Mesenchymal stem cell (in vitro differentiated cells and primary cell): ENCODE data around the gene CHMP1A.
A peak's percentile ranks its signal among the peaks of the same experiment; 100 is the strongest.
"Not testable (repeated sequence)": the region's sequence is repeated elsewhere in the genome, so short reads cannot be mapped to it uniquely, and the experiment has no call there.

Source experiments
- DNase-seq: peaks from one replicate; pipeline ENCODE4 v3.0.0-alpha.2; 2013
- H2AFZ ChIP-seq: one replicate; pipeline ENCODE4 v1.6.1; 2013; ENCODE audit warnings: low read depth, mild to moderate bottlenecking, control low read depth, inconsistent platforms, low read length, moderate library complexity
- H2AK5ac ChIP-seq: 2 replicates; pipeline ENCODE4 v1.6.1; 2013; ENCODE audit warnings: low read length, moderate library complexity, mild to moderate bottlenecking, inconsistent platforms; ENCODE audit not compliant: severe bottlenecking
- H2BK120ac ChIP-seq: one replicate; pipeline ENCODE4 v1.6.1; 2013; ENCODE audit warnings: low read depth, mild to moderate bottlenecking, inconsistent platforms, low read length, moderate library complexity
- H2BK12ac ChIP-seq, 2 experiments: one replicate each; pipeline ENCODE4 v1.6.1; 2013; ENCODE audit warnings: inconsistent platforms in 2 of 2, low read length in 2 of 2, mild to moderate bottlenecking in 2 of 2, moderate library complexity in 2 of 2, control low read depth in 1 of 2
- H2BK15ac ChIP-seq: one replicate; pipeline ENCODE4 v1.6.1; 2013; ENCODE audit warnings: mild to moderate bottlenecking, low read depth, inconsistent platforms; ENCODE audit not compliant: poor library complexity, severe bottlenecking
- H2BK5ac ChIP-seq: 2 replicates; pipeline ENCODE4 v1.6.1; 2013; ENCODE audit warnings: low read depth, mild to moderate bottlenecking, low read length, control low read depth, inconsistent platforms; ENCODE audit not compliant: poor library complexity, severe bottlenecking
- H3K14ac ChIP-seq, 2 experiments: one replicate each; pipeline ENCODE4 v1.6.1; 2013; ENCODE audit warnings: inconsistent platforms in 2 of 2, low read length in 2 of 2, control low read depth in 1 of 2, mild to moderate bottlenecking in 1 of 2, moderate library complexity in 1 of 2
- H3K18ac ChIP-seq, 2 experiments: one replicate each; pipeline ENCODE4 v1.6.1; 2013; ENCODE audit warnings: inconsistent platforms in 2 of 2, low read length in 2 of 2, control low read depth in 1 of 2, low read depth in 1 of 2, mild to moderate bottlenecking in 1 of 2
- H3K23ac ChIP-seq, 2 experiments: one replicate each; pipeline ENCODE4 v1.6.1; 2013; ENCODE audit warnings: inconsistent platforms in 2 of 2, low read length in 2 of 2, mild to moderate bottlenecking in 2 of 2, moderate library complexity in 2 of 2, control low read depth in 1 of 2
- H3K27ac ChIP-seq: 2 replicates; pipeline ENCODE4 v1.5.1; 2013; ENCODE audit warnings: mild to moderate bottlenecking, moderate library complexity, low read length, control low read depth, inconsistent platforms; ENCODE audit not compliant: poor library complexity, severe bottlenecking
- H3K27me3 ChIP-seq, 2 experiments: 2 replicates each; pipeline versions ENCODE4 v1.6.1 to v1.7.0; 2013; ENCODE audit warnings: low read length in 2 of 2, mild to moderate bottlenecking in 2 of 2, moderate library complexity in 2 of 2, control low read depth in 1 of 2, inconsistent platforms in 1 of 2; ENCODE audit not compliant: control insufficient read depth in 1 of 2, insufficient read depth in 1 of 2
- H3K36me3 ChIP-seq, 2 experiments: 2 replicates each; pipeline versions ENCODE4 v1.6.1 to v1.7.0; 2013; ENCODE audit warnings: low read length in 2 of 2, control low read depth in 1 of 2, inconsistent platforms in 1 of 2, low read depth in 1 of 2, mild to moderate bottlenecking in 1 of 2; ENCODE audit not compliant: insufficient read depth in 2 of 2, control insufficient read depth in 1 of 2
- H3K4ac ChIP-seq, 2 experiments: one replicate each; pipeline ENCODE4 v1.6.1; 2013; ENCODE audit warnings: inconsistent platforms in 2 of 2, low read length in 2 of 2, mild to moderate bottlenecking in 2 of 2, moderate library complexity in 2 of 2, control low read depth in 1 of 2, low read depth in 1 of 2
- H3K4me1 ChIP-seq: 2 replicates; pipeline ENCODE4 v1.6.1; 2013; ENCODE audit warnings: low read depth, low read length, control low read depth; ENCODE audit not compliant: control insufficient read depth, insufficient read depth
- H3K4me2 ChIP-seq: 2 replicates; pipeline ENCODE4 v1.6.1; 2013; ENCODE audit warnings: low read length, mild to moderate bottlenecking, inconsistent platforms; ENCODE audit not compliant: poor library complexity, severe bottlenecking
- H3K4me3 ChIP-seq, 2 experiments: 2 replicates each; pipeline versions ENCODE4 v1.5.1 to v1.7.0; 2013; ENCODE audit warnings: low read length in 2 of 2, mild to moderate bottlenecking in 2 of 2, control low read depth in 1 of 2, low read depth in 1 of 2; ENCODE audit not compliant: insufficient read depth in 1 of 2
- H3K79me1 ChIP-seq: replicated peaks from 2 replicates; pipeline ENCODE4 v1.6.1; 2013; ENCODE audit warnings: mild to moderate bottlenecking, control low read depth, low read length, inconsistent platforms; ENCODE audit not compliant: poor library complexity, severe bottlenecking
- H3K9ac ChIP-seq: 2 replicates; pipeline ENCODE4 v1.7.0; 2013; ENCODE audit warnings: mild to moderate bottlenecking, low read length, moderate library complexity
- H3K9me3 ChIP-seq: 2 replicates; pipeline ENCODE4 v1.7.0; 2013; ENCODE audit warnings: mild to moderate bottlenecking, low read length; ENCODE audit not compliant: control insufficient read depth
- H4K8ac ChIP-seq: one replicate; pipeline ENCODE4 v1.6.1; 2013; ENCODE audit warnings: inconsistent platforms, mild to moderate bottlenecking, low read length, moderate library complexity
- H4K91ac ChIP-seq: one replicate; pipeline ENCODE4 v1.6.1; 2013; ENCODE audit warnings: mild to moderate bottlenecking, low read length, inconsistent platforms
- WGBS: methylation state at CpG from one replicate; pipeline ENCODE4 v1.1.7; 2013; ENCODE audit warnings: mixed read lengths; 5-methylcytosine and 5-hydroxymethylcytosine counted together

Gene CHMP1A

DNA sequence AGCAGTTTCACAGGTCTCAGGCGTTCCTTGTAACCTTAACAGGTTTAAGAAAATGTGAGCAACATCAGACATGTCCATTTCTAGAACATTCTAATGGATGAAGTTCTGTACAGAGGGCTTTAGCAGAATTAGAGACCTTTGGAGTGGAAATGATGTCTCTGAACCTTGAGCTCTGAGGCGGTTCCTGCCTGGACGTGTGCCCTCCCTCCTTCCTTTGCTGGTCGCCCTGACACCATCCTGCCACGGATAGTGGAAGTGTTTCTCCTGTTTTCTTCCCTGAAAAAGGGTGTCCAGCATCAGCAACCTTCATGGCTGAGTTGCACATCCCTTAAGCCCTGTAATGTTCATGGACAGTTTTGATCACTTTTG, 11.3 kb upstream of the CHMP1A start:
- Histone ChIP-seq H3K4me1 (peaks cover 11% of the 10 kb centered on the region), H3K4me2 (no peak overlapping the region), H3K14ac (no peak overlapping the region), H4K91ac (no peak overlapping the region), H3K4me3 (no peak overlapping the region), H4K8ac (no peak overlapping the region), H2BK120ac (no peak overlapping the region), H3K4ac (no peak overlapping the region), H2AK5ac (no peak overlapping the region), H3K9me3 (no peaks in the 10 kb centered on the region), H2BK15ac (no peak overlapping the region), H3K18ac (no peak overlapping the region), H3K27ac (no peak overlapping the region), H3K9ac (no peak overlapping the region), H2AFZ (no peak overlapping the region), H3K36me3 (peaks cover 8 to 29% of the 10 kb centered on the region in 2 experiments), H2BK12ac (no peak overlapping the region), H3K27me3 (no peaks in the 10 kb centered on the region), H3K23ac (no peak overlapping the region), H2BK5ac (no peak overlapping the region), H3K79me1 (peaks cover 3% of the 10 kb centered on the region)
- WGBS, result 99% methylated on average over 4 of the region's 5 CpGs
- no peak for DNase-seq

DNA sequence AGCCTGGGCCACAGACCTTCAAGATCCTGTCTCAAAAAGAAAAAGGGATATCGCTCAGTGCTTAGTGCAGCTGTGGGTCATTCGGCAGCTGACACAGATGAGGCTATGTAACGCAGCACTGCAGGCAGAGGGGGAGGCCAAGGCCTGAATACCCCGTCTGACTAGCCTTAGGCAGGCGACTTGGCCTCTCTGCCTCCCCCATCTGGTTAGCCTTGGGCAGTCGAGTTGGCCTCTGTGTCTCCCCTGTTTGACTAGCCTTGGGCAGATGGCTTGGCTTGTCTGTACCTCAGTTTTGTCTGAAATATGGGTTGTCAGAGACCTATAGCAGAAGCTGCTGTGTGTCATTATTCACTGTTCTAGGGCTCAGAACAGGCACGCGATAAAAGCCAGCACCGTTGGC, 10.1 kb upstream of the CHMP1A start:
- Histone ChIP-seq H3K27ac (no peak overlapping the region), H2BK12ac (no peak overlapping the region), H3K79me1 (peaks cover 4% of the 10 kb centered on the region), H3K4ac (no peak overlapping the region), H3K9me3 (no peaks in the 10 kb centered on the region), H2BK120ac (no peak overlapping the region), H3K4me1 (peaks cover 11% of the 10 kb centered on the region), H3K14ac (no peak overlapping the region), H4K91ac (no peak overlapping the region), H3K4me2 (no peak overlapping the region), H4K8ac (peak overlapping the region; percentile 2), H2AK5ac (no peak overlapping the region), H2AFZ (no peak overlapping the region), H3K18ac (no peak overlapping the region), H3K27me3 (no peaks in the 10 kb centered on the region), H2BK15ac (no peak overlapping the region), H2BK5ac (no peak overlapping the region), H3K36me3 (peaks cover 17 to 36% of the 10 kb centered on the region in 2 experiments), H3K23ac (no peak overlapping the region), H3K9ac (no peak overlapping the region), H3K4me3 (no peak overlapping the region)
- 81% methylated on average over 9 of the region's 9 CpGs for WGBS
- no peak for DNase-seq

DNA sequence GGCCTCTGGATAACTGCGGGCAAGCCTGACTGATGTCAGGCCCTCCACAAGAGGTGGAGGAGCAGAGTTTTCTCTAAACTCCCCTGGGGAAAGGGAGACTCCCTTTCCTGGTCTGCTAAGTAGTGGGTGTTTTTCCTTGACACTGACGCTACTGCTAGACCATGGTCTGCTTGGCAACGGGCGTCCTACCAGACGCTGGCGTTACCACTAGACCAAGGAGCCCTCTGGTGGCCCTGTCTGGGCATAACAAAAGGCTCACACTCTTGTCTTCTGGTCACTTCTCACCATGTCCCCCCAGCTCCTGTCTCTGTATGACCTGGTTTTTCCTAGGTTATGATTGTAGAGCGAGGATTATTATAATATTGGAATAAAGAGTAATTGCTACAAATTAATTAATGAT, 9.5 kb upstream of the CHMP1A start:
- H3K9me3 ChIP-seq, H4K8ac ChIP-seq, H4K91ac ChIP-seq, H3K27ac ChIP-seq, H3K4me3 ChIP-seq, H3K18ac ChIP-seq, H3K79me1 ChIP-seq, H3K4ac ChIP-seq, H2AK5ac ChIP-seq, H3K27me3 ChIP-seq, H3K14ac ChIP-seq, H2BK5ac ChIP-seq, H3K9ac ChIP-seq, H3K23ac ChIP-seq, H2BK12ac ChIP-seq, H3K4me2 ChIP-seq, H2BK15ac ChIP-seq, H2AFZ ChIP-seq, H2BK120ac ChIP-seq: not testable (repeated sequence)
- Histone ChIP-seq H3K4me1 (peaks cover 11% of the 10 kb centered on the region), H3K36me3 (peaks cover 17 to 36% of the 10 kb centered on the region in 2 experiments)
- 50% methylated on average over 5 of the region's 7 CpGs for WGBS
- DNase-seq, result peak; percentile 59

DNA sequence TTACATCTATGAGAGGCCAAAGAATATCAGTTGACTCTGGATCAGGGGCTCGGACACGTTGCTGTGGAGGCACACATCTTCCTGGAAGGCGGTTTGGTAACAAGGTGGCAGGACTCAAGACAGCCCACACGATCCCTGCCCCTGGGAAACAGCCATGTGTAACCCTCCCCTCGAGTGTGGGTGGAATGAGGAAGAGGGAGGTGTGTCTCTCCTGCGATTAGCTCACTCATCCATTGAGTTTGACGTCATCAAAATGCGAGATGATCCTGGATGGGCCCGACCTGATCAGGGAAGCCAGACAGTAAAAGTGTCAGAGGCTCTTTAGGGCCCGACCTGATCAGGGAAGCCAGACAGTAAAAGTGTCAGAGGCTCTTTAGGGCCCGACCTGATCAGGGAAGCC, 6.7 kb upstream of the CHMP1A start:
- not testable (repeated sequence) for H3K27ac ChIP-seq, H3K27me3 ChIP-seq, H2AK5ac ChIP-seq, H3K4me3 ChIP-seq, H3K9ac ChIP-seq, H3K4me2 ChIP-seq, H3K9me3 ChIP-seq, DNase-seq, H3K4ac ChIP-seq, H2BK120ac ChIP-seq, H2BK15ac ChIP-seq, H3K14ac ChIP-seq, H2BK12ac ChIP-seq, H2BK5ac ChIP-seq, H4K8ac ChIP-seq, H3K18ac ChIP-seq, H3K4me1 ChIP-seq, H3K23ac ChIP-seq, H2AFZ ChIP-seq, H4K91ac ChIP-seq
- Histone ChIP-seq H3K79me1 (peaks cover 19% of the 10 kb centered on the region), H3K36me3 (peaks cover 37 to 40% of the 10 kb centered on the region in 2 experiments)
- WGBS, result 93% methylated on average over 10 of the region's 11 CpGs
